Karpas-422 (cell line): ENCODE results near the gene GLTPD2. TPM values are rescaled to one million over a fixed set of nuclear protein-coding genes. Genes with fewer than 3 reads are reported as not detected.

Experiments
- DNase-seq: peaks from one replicate; pipeline ENCODE4 v3.0.0-alpha.2; 2015
- H2AFZ ChIP-seq: fragments of 200-600 bp; sonication (generic); 2 replicates; pipeline ENCODE4 v1.6.1; 2014; ENCODE audit warnings: antibody characterized with exemption, low read length, mixed read lengths
- H3K27ac ChIP-seq: fragments of 200-600 bp; sonication (generic); 2 replicates; pipeline ENCODE4 v1.5.1; 2014; ENCODE audit warnings: mild to moderate bottlenecking, low read length, moderate library complexity
- H3K27me3 ChIP-seq: fragments of 200-600 bp; sonication (generic); 2 replicates; pipeline ENCODE4 v1.6.1; 2014; ENCODE audit warnings: low read length, mixed read lengths
- H3K36me3 ChIP-seq: fragments of 200-600 bp; sonication (generic); 2 replicates; pipeline ENCODE4 v1.6.1; 2014; ENCODE audit warnings: low read length, mixed read lengths; ENCODE audit not compliant: insufficient read depth
- H3K4me1 ChIP-seq: fragments of 200-600 bp; sonication (generic); 2 replicates; pipeline ENCODE4 v1.6.1; 2014; ENCODE audit warnings: mild to moderate bottlenecking, low read length, mixed read lengths
- H3K4me2 ChIP-seq: fragments of 200-600 bp; sonication (generic); 2 replicates; pipeline ENCODE4 v1.6.1; 2014; ENCODE audit warnings: low read length, low read depth, mild to moderate bottlenecking; ENCODE audit not compliant: poor library complexity, severe bottlenecking
- H3K4me3 ChIP-seq: fragments of 200-600 bp; sonication (generic); 2 replicates; pipeline ENCODE4 v1.5.1; 2014; ENCODE audit warnings: mild to moderate bottlenecking, antibody characterized with exemption, low read length, mixed read lengths
- H3K79me2 ChIP-seq: fragments of 200-600 bp; sonication (generic); 2 replicates; pipeline ENCODE4 v1.6.1; 2014; ENCODE audit warnings: mild to moderate bottlenecking, low read length, mixed read lengths
- H3K9ac ChIP-seq: fragments of 200-600 bp; sonication (generic); 2 replicates; pipeline ENCODE4 v1.6.0; 2014; ENCODE audit warnings: low read length
- H3K9me2 ChIP-seq: fragments of 200-600 bp; sonication (generic), shearing (Covaris generic); replicated peaks from 2 replicates; pipeline ENCODE4 v1.6.0; 2014; ENCODE audit warnings: mild to moderate bottlenecking, low read length, moderate library complexity; ENCODE audit not compliant: insufficient read depth
- H3K9me3 ChIP-seq: fragments of 300-700, 200-600 bp; sonication (generic); 2 replicates; pipeline ENCODE4 v1.6.1; 2014; ENCODE audit warnings: low read length, mixed read lengths
- H4K20me1 ChIP-seq: fragments of 200-600 bp; sonication (generic); 2 replicates; pipeline ENCODE4 v1.6.1; 2014; ENCODE audit warnings: mild to moderate bottlenecking, antibody characterized with exemption, low read length, low read depth; ENCODE audit not compliant: insufficient read depth
- total RNA-seq: library from RNA; depleted of rRNA; stranded (reverse); fragments of >200 nt; shearing (Covaris generic); gene quantifications from 2 replicates; pipeline ENCODE4 v1.2.3, GENCODE V29; 2014; ENCODE audit warnings: low replicate concordance

Gene GLTPD2
- total RNA-seq, 1 experiment from 2014 or later, result not detected

DNA sequence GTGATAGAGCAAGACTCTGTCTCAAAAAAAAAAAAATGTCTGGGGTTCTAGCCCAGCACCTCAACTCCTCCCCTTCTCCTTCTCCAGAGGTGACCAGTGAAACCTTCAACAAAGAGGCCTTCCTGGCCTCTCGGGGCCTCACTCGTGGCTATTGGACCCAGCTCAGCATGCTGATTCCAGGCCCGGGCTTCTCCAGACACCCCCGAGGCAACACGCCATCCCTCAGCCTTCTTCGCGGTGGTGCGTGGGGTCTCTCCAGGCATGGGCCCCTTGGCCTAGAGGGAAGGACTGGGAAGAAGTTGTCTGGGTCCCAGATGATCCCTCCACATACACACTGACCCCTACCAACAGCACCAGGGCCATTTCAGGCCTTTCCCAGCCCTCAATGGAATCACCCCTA is 45.5 kb upstream of the GLTPD2 start:
- no peaks in the 10 kb centered on the region for H3K9me2 ChIP-seq
- no peak overlapping the region for H3K4me2 ChIP-seq
- DNase-seq, result no peak
- no peak overlapping the region for H2AFZ ChIP-seq
- H3K9ac ChIP-seq, result no peak overlapping the region
- no peaks in the 10 kb centered on the region for H4K20me1 ChIP-seq
- no peak overlapping the region for H3K27ac ChIP-seq
- H3K36me3 ChIP-seq, result no peaks in the 10 kb centered on the region
- peaks cover 14% of the 10 kb centered on the region for H3K4me1 ChIP-seq
- H3K79me2 ChIP-seq, result no peaks in the 10 kb centered on the region
- no peaks in the 10 kb centered on the region for H3K9me3 ChIP-seq
- peaks cover 4% of the 10 kb centered on the region; the same call in 1 of the 2 replicates for H3K27me3 ChIP-seq
- H3K4me3 ChIP-seq, result no peak overlapping the region

DNA sequence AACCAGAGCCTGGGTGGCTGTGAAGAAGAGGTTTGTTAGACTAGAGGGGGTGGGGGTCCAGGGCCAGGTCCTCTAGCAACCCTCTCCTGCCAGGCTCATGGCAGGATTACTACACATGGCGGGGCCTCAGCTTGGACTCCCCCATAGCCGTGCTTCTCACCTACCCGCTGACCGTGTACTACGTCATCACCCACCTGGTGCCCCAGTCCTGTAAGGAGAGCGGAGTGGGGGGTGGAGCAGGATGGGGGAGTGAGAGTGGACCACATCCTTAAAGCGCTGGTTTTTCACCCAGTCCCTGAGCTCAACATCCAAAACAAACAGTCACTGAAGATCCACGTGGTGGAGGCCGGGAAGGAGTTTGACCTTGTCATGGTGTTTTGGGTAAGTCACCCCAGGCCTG is 44.9 kb upstream of the GLTPD2 start:
- Histone ChIP-seq H3K4me2 (no peak overlapping the region), H3K36me3 (no peaks in the 10 kb centered on the region), H2AFZ (no peak overlapping the region), H3K27ac (no peak overlapping the region), H3K4me1 (peaks cover 13% of the 10 kb centered on the region), H3K79me2 (no peaks in the 10 kb centered on the region), H3K4me3 (no peak overlapping the region), H3K9ac (no peak overlapping the region), H3K27me3 (peaks cover 4% of the 10 kb centered on the region; the same call in 1 of the 2 replicates), H3K9me3 (no peaks in the 10 kb centered on the region), H4K20me1 (no peaks in the 10 kb centered on the region), H3K9me2 (no peaks in the 10 kb centered on the region)
- DNase-seq, result no peak

DNA sequence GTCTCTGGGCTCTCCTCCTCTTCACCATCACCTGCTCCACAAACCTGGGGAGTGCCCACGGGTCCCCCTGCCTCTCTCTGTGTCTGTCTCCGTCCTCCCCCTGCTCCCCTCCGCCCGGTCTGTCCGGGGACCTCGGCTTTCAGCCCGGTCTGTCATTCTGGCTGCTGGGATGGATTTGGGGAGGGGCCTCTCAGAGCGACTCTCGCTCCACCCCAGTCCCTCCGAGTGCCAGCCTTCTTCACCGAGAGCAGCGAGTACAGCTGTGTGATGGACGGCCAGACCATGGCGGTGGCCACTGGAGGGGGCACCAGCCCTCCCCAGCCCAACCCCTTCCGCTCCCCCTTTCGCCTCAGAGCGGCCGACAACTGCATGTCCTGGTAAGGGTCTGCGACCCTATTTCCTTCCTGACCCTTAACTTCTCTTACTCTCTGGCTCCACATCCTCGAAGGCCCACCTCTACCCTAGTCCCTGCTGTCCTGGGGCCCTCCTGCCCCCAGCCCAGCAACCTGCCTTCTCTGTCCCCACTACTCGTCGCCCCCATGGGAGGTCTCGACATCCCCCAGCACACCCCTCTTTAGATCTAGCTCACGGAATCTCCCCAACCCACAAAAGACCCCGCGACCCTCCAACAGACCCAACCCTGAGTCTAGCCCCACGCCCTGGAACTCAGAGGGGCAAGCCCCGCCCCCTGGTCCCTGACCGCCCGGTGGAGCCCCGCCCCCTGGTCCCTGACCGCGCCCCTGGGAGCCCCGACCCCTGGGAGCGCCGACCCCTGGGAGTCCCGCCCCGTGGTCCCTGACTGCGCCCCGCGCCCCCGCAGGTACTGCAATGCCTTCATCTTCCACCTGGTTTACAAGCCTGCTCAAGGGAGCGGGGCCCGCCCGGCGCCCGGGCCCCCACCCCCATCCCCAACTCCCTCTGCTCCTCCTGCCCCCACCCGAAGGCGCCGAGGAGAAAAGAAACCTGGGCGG is 43.5 kb upstream of the GLTPD2 start:
- H3K4me1 ChIP-seq, result peaks cover under 1% of the 10 kb centered on the region
- no peaks in the 10 kb centered on the region for H3K36me3 ChIP-seq
- no peaks in the 10 kb centered on the region for H3K27me3 ChIP-seq
- H3K79me2 ChIP-seq, result no peaks in the 10 kb centered on the region
- H4K20me1 ChIP-seq, result no peaks in the 10 kb centered on the region
- no peak overlapping the region for H3K9ac ChIP-seq
- no peaks in the 10 kb centered on the region for H3K9me3 ChIP-seq
- no peak overlapping the region for H3K27ac ChIP-seq
- DNase-seq, result no peak
- H3K4me2 ChIP-seq, result no peak overlapping the region
- H3K4me3 ChIP-seq, result no peak overlapping the region
- no peaks in the 10 kb centered on the region for H3K9me2 ChIP-seq
- H2AFZ ChIP-seq, result no peak overlapping the region

DNA sequence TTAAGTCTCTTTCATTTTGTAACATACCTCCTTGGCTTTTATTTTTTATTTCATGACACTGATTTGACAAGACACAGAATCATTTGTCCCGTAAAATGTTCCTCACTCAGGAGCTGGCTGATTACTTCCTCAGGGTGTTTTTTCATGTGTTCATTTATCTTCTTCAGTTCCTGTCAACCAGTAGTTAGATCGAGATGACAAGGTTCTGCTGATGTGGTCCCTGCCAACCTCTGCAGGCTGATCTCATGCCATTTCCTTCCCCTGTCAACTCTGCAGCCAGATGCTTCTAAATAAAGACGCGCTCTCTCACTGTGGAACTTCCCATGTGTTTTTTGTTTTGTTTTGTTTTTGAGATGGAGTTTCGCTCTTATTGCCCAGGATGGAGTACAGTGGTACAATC is 40.9 kb upstream of the GLTPD2 start:
- Histone ChIP-seq H3K9me2 (no peaks in the 10 kb centered on the region), H4K20me1 (no peaks in the 10 kb centered on the region), H3K9me3 (no peaks in the 10 kb centered on the region), H2AFZ (no peak overlapping the region), H3K27ac (no peak overlapping the region), H3K79me2 (no peaks in the 10 kb centered on the region), H3K4me1 (no peaks in the 10 kb centered on the region), H3K9ac (no peak overlapping the region), H3K4me2 (no peak overlapping the region), H3K36me3 (no peaks in the 10 kb centered on the region), H3K27me3 (no peaks in the 10 kb centered on the region), H3K4me3 (no peak overlapping the region)
- DNase-seq, result no peak

DNA sequence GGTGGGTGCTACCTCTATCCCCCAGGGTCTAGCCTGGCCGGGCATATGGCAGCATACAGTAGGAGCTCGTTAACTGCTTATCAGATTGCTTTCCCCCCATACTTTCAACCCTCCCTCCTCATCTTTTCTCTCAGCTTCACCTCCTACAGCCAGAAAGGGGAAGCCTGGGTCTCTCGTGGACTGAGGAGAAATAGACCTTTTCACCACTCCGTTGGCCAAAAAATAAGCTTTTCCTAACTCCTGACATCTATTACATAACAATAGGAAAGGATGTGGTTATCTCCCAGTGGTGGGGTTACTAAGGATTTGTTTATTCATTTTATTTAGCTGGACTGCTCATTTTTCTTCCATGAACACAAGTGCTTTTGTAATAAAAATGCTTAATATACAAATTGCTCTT is 40.1 kb upstream of the GLTPD2 start:
- Histone ChIP-seq H3K4me2 (no peak overlapping the region), H2AFZ (no peak overlapping the region), H3K9ac (no peak overlapping the region), H3K9me3 (no peaks in the 10 kb centered on the region), H4K20me1 (no peaks in the 10 kb centered on the region), H3K4me3 (no peak overlapping the region), H3K27ac (no peak overlapping the region), H3K27me3 (no peaks in the 10 kb centered on the region), H3K36me3 (no peaks in the 10 kb centered on the region), H3K4me1 (no peaks in the 10 kb centered on the region), H3K79me2 (no peaks in the 10 kb centered on the region), H3K9me2 (no peaks in the 10 kb centered on the region)
- DNase-seq, result no peak

DNA sequence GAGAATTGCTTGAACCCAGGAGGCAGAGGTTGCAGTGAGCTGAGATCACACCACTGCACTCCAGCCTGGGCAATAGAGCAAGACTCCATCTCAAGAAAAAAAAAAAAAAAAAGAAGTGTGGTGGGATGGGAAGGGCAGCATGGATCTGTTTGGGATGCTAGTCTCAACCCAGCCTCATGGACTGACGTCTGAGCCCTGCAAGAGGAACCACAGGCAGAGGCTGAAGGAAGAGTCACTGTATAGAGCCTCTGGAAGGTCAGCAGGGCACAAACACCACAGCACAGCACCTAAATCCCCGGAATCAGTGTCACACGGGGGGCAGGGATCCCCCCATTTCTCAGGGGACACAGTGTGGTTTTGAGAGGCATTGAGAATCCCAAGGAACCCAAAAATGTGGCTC is 38.2 kb upstream of the GLTPD2 start:
- H3K4me3 ChIP-seq, result no peak overlapping the region
- no peak overlapping the region for H3K9ac ChIP-seq
- H3K9me3 ChIP-seq, result no peaks in the 10 kb centered on the region
- H3K36me3 ChIP-seq, result no peaks in the 10 kb centered on the region
- H3K4me2 ChIP-seq, result no peak overlapping the region
- no peaks in the 10 kb centered on the region for H4K20me1 ChIP-seq
- no peak overlapping the region for H3K27ac ChIP-seq
- no peak overlapping the region for H2AFZ ChIP-seq
- no peaks in the 10 kb centered on the region for H3K79me2 ChIP-seq
- no peak for DNase-seq
- no peaks in the 10 kb centered on the region for H3K9me2 ChIP-seq
- H3K27me3 ChIP-seq, result no peaks in the 10 kb centered on the region
- H3K4me1 ChIP-seq, result no peaks in the 10 kb centered on the region

DNA sequence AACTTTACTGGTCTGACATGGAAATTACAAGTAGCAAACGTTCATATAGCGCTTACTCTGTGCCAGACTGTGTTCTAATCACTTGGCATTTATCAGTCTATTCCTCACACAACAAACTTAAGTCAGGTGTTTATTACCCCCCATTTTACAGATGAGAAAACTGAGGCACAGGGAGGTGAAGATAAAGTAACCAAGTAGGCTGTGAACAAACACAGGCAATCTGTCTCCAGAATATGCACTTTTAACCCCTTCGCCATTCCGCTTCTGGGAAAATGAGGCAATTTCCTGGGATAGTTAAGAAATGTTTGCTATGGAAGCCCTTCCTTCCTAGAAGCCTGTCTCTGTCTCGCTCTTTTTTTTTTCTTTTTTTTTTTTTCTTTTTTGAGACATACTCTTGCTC is 36.8 kb upstream of the GLTPD2 start:
- Histone ChIP-seq H3K9me3 (no peaks in the 10 kb centered on the region), H3K9me2 (no peaks in the 10 kb centered on the region), H3K27me3 (no peaks in the 10 kb centered on the region), H3K4me3 (no peak overlapping the region), H4K20me1 (no peaks in the 10 kb centered on the region), H3K4me2 (no peak overlapping the region), H3K27ac (no peak overlapping the region), H3K79me2 (no peaks in the 10 kb centered on the region), H3K9ac (no peak overlapping the region), H2AFZ (no peak overlapping the region), H3K4me1 (no peaks in the 10 kb centered on the region), H3K36me3 (no peaks in the 10 kb centered on the region)
- no peak for DNase-seq

DNA sequence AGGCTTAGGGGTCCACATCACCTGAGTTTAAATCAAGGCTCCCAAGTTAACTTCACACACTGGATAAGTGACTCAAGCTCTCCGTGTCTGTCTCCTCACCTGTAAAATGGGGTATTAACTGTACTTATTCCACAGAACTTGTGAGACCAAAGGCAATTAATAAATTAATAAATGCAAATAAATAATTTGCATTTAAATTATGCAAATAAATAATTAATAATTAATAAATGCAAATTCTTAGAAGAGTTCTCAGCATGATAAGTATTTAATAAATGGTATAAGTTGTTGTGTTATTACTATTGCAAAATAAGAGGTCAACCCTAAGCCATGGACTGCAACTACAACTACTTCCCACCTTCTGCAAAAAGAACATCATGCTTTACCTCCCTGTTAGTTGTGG is 35.4 kb upstream of the GLTPD2 start:
- no peak for DNase-seq
- Histone ChIP-seq H3K79me2 (no peaks in the 10 kb centered on the region), H3K27me3 (no peaks in the 10 kb centered on the region), H3K4me3 (no peak overlapping the region), H4K20me1 (no peaks in the 10 kb centered on the region), H3K36me3 (no peaks in the 10 kb centered on the region), H3K27ac (no peak overlapping the region), H3K4me2 (no peak overlapping the region), H3K9me2 (no peaks in the 10 kb centered on the region), H3K9me3 (no peaks in the 10 kb centered on the region), H2AFZ (no peak overlapping the region), H3K9ac (no peak overlapping the region), H3K4me1 (no peaks in the 10 kb centered on the region)
